HG03558 (cell line): ENCODE measurements around the gene ERH.
"Not testable (repeated sequence)": the region's sequence is repeated elsewhere in the genome, so short reads cannot be mapped to it uniquely, and the experiment has no call there.

ENCODE experiments used
- ATAC-seq: cut with Tn5 transposase; IDR thresholded peaks from one replicate; pipeline ENCODE4 v1.9.1; 2021; ENCODE audit warnings: moderate number of reproducible peaks; ENCODE audit not compliant: unreplicated experiment; ENCODE audit errors: extremely low read depth

Gene ERH

DNA sequence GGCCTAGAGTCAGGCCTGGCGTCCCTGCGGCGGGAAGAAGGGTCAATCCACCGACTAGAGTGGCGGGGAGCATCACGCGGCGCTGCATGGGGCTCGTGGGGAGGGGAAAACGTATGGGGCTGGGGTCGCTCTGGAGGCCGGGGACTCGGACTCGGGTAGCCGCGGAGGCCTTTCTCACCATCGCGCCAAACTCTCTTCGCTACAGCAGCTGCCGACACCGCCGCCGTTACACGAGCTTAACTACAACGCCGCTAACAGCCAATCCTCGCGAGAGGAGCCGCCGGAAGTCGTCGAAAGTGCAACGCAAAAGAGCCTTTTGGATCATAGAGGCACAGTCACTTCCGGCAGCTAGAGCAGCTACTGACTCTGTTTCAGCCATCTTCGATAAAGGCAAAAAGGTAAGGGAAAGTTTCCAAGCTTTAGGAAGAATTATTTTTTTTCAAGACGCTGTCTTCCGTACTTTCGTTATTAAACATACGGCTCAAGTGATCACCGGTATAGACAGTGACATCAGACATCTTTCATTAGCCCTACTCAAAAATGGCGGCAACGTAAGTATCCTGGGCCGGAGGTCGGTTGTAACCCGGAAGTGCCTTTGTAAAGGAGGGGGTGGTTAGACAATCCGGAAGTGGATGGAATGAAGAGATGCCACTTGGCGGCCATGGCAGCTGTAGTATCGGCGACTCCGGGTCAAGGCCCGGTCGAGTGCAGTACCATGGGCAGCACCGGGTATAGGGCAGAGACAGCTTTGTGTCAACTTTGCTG, at the start of gene ERH, which contains the start of gene SLC39A9:
TSS of gene ERH (minus strand) at position 247 of the 765 bp plus-strand sequence. CDS start at position 181, 66 bp downstream.
TSS of gene SLC39A9 (plus strand) at position 640 of the 765 bp plus-strand sequence. CDS start 678 bp downstream, outside the sequence.
- ATAC-seq: peak; percentile 64

DNA sequence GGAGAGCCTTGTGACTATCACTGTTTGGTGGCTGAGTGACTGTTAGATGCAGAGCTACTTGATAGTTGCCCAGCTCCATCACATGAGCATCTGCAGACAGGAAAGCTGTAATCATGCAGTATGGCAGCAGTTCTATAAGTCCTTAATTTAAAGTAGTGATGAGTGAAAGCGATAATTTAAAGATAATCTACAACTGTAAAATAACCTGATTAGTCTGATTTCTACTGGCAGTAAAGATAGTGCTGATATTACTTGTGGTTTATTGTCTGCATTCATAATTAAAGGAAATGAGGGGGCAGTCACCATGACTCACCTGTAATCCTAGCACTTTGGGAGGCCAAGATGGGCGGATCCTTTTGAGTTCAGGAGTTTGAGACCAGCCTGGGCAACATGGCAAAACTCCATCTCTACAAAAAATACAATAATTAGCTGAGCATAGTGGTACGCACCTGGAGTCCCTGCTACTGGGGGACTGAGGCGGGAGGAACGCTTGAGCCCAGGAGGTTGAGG, 45.3 kb upstream of the ERH start:
- no peak for ATAC-seq

DNA sequence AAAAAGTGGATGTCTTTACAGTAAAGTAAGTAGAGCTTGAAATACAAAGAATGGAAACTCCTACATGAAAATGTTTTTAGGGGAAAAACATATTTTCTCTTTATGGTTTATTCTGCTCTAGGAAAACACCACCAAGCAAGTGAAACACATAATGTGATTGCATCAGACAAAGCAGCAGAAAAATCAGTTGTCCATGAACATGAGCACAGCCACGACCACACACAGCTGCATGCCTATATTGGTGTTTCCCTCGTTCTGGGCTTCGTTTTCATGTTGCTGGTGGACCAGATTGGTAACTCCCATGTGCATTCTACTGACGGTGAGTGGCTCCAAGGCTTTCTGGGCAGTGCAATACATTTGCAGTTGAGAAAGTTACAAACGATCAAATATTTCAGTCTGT, 43.8 kb upstream of the ERH start:
- no peak for ATAC-seq

DNA sequence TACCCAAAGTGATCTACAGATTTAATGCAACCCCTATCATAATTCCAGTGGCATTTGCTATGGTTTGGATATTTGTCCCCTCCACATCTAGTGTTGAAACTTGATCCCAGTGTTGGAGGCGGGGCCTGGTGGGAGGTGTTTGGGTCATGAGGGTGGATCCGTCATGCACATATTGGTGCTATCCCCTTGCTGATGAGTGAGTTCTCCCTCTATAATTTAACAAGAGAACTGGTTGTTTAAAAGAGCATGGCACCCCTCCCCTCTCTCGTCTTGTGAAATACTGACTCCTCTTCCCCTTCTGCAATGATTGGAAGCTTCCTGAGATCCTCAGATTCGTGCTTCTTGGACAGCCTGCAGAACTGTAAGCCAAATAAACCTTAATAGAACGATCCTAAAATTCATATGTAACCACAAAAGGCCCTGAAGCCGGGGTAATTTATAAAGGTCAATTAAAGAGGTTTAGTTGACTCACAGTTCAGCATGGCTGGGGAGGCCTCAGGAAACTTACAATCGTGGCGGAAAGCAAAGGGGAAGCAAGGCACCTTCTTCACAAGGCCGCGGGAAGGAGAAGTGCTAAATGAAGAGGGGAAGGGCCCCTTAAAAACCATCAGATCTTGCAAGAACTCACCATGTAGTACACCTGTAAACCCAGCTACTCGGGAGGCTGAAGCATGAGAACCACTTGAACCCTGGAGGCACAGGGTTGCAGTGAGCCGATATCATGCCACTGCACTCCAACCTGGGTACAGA, 41.6 kb upstream of the ERH start:
- no peak for ATAC-seq

DNA sequence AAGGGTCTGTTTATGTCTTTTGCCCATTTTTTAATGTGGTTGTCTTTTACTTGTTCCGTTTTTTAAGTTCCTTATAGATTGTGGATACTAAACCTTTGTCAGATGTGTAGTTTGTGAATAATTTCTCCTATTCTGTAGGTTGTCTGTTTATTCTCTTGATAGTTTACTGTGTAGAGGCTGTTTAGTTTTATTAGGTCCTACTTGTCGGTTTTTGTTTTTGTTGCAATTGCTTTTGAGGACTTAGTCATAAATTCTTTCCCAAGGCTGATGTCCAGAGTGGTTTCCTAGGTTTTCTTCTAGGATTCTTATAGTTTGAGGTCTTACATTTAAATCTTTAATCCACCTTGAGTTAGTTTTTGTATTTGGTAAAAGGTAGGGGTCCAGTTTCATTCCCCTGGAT, 34.3 kb upstream of the ERH start:
- ATAC-seq: no peak

DNA sequence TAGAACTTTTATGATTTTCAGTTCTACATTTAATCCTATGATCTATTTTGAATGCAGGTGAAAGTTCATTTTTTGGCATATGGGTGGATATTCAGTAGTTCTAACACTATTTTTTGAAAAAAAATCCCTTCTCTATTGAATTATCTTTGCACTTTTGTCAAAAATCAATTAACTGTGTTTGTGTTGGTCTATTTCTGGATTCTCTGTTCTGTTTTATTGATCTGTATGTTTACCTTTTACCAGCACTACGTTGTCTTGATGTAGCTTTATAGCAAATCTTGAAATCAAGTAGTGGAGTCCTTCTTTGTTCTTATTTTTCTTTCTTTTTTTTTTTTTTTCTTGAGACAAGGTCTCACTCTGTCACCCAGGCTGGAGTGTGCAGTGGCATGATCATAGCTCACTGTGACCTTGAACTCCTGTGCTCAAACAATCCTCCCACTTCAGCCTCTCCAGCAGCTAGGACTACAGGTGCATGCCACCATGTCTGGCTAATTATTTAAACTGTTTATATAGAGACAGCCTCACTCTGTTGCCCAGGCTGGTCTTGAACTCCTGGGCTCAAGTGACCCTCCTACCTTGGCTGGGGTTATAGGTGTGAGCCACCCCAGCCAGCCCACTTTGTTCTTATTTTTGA, 32.3 kb upstream of the ERH start:
- ATAC-seq: no peak

- no peak for ATAC-seq
Measured at GRCh38 chr14:69429643-69430042, 31.5 kb upstream of the ERH start.

DNA sequence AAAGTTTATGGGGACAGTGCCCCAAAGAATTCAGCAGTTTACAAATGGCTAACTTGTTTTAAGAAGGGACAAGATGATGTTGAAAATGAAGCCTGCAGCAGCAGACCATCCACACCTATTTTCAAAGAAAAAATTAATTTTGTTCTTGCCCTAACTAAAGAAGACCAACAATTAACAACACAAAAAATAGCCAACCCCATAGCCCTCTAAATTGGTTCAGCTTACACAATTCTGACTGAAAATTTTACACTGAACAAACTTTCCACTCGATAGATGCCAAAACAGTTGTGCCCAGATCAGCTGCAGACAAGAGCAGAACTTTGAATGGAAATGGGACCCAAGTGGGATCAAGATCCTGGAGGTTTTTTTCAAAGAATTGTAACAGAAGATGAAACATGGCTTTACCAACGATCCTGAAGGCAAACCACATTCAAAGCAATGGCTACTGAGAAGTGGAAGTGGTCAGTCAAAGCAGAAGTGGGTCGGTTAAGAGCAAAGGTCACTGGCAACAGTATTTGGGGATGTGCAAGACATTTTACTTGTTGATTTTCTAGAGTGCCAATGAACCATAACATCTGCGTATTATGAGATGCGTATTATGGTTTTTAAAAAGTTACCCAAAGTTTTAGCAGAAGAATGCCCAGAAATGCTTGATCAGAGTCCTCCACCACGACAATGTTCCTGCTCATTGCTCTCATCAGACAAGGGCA, 30.3 kb upstream of the ERH start:
- ATAC-seq: no peak

DNA sequence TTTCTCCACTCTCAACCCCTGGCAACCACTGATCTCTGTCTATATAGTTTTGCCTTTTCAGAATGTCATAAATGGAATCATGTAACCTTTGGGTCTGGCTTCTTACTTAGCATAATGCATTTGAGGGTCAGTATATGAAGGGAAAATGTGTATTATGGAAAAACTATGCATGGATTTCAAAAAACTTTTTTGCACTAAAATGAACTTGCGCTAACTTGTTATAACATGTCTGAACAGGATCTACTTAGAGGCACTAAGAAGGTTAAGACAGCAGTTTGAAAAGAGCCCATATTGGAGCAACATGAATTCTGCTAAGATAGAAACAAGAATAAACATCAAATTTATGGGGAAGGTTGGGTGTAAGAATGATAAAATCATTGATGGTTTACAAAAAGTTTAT, 29.5 kb upstream of the ERH start:
- ATAC-seq: no peak

- ATAC-seq: no peak
Measured at GRCh38 chr14:69424149-69424923, 26.2 kb upstream of the ERH start.

GRCh38 chr14:69423279-69423678, 25.2 kb upstream of the ERH start:
- ATAC-seq: no peak

DNA sequence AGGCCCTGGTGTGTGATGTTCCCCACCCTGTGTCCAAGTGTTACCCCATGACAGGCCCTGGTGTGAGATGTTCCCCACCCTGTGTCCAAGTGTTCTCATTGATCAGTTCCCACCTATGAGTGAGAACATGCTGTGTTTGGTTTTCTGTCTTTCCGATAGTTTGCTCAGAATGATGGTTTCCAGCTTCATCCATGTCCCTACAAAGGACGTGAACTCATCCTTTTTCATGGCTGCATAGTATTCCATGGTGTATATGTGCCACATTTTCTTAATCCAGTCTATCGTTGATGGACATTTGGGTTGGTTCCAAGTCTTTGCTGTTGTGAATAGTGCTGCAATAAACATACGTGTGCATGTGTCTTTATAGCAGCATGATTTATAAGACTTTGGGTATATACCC, 18.0 kb upstream of the ERH start:
- ATAC-seq: not testable (repeated sequence)

GRCh38 chr14:69413483-69413882, 15.4 kb upstream of the ERH start:
- no peak for ATAC-seq

DNA sequence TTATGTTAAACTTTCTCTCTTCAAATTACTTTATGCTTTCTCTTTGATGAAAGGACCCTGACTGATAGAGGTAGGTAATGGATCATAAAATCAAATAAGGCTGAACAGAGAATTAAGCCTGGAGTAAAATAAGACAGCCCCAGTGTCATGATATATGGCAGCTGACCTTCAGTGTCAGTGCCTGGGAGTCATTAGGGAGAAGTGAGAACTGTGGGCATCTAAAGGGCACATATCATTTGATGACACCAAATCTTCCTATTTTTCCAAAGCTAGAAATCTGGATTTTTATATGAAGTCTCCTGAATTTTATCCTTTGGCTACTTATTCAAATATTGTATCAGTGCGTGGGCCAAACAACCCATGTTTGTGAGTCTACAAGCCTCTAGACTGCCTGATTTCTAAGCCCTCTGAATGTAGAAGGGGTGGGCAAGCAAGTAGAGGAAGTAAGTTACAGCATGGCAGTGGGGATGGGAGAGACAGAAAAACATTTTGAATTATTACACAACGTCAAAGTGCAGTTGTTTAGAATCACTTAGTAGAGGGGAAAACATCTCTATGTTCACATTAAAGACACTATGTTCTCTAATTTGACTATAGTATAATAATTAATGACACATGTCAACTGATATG, 10.3 kb upstream of the ERH start:
- ATAC-seq: no peak

DNA sequence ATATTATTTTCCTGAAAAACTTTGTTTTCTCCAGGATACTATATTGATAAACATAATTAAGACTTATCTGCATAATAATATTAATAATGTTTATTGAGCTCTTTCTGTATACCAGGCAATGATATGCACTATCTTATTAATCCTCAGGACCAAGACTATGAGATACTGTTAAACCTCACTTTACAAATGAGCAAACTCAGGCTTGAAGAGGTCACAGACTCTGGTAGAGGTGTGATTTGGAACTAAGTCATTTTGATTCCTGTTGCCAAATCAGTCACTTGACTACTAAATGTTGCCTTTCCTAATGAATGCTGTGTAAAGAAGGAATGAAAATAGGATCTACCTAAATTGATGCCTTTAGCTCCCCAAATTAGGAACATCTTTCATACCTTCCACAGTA, 7.7 kb upstream of the ERH start:
- no peak for ATAC-seq

DNA sequence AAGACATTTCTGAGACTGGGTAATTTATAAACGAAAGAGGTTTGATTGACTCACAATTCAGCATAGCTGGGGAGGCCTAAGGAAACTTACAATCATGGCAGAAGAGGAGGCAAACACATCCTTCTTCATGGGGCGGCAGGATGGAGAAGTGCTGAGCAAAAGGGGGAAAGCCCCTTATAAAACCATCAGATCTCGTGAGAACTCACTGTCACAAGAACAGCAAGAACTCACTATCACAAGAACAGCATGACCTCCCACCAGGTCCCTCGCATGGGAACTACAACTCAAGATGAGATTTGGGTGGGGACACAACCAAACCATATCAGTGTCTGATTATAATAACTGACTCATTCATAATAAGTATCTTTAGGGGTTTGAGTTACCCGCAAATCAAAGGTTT, 6.8 kb upstream of the ERH start:
- no peak for ATAC-seq

DNA sequence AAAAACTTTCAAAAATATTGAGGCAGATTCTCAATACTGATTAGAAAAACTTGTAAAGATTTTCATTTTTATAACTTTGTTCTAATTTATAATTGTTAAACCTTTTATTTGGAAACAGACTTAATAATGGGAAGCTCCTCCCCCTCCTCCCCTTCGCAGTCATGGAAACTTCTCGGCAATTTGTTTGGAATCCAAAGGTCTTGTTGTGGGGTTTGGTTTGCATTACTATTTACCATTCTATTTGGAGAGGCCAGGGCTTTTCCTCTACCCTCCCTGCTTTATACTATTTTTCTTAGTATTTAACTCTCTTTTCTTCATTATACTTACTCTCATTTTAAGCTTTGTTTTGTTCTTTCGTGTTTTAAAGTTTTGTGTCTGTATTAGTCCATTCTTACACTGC, 6.4 kb upstream of the ERH start:
- ATAC-seq: no peak

DNA sequence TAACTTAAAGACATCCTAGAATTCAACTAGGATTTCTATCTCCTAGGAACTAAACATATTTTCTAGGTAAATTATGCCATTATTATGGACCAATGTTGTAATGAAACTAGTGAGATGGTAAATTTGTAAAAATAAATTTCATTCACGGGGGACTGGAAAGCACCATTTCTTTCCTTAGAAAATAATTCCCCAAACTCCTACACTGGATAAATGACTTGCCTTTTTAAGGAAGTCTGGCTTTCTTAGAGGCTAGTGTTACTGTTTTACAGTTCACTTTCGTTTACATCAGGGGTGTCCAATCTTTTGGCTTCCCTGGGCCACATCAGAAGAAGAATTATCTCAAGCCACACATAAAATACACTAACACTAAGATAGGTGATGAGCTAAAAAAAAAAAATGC, 3.7 kb upstream of the ERH start:
- no peak for ATAC-seq

DNA sequence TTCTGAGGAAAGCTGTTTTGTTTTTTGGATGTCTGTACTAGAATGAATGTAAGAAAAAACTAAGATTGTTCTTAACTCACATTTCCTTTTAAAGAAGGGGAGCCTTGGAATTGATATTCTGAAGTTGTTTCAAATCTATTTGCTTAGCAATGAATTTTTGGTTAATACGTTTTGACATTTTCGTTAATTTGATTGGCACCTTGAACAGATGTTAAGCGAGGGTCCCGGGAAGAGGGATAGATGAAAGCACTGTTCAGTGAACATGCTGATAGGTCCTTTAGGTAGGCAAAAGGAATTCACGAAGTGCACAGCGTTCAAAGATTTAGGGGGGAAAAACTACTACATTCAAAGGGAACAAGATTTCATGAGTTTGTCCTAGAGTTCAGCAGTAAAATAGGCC, 2.1 kb upstream of the ERH start:
- ATAC-seq: no peak
